ENCODE measurements around the gene OTOR. TPM values are rescaled to one million over a fixed set of nuclear protein-coding genes. Genes with fewer than 3 reads are reported as not detected.

Gene OTOR
- total RNA-seq, 1 donor from 2014 or later, result not detected

DNA sequence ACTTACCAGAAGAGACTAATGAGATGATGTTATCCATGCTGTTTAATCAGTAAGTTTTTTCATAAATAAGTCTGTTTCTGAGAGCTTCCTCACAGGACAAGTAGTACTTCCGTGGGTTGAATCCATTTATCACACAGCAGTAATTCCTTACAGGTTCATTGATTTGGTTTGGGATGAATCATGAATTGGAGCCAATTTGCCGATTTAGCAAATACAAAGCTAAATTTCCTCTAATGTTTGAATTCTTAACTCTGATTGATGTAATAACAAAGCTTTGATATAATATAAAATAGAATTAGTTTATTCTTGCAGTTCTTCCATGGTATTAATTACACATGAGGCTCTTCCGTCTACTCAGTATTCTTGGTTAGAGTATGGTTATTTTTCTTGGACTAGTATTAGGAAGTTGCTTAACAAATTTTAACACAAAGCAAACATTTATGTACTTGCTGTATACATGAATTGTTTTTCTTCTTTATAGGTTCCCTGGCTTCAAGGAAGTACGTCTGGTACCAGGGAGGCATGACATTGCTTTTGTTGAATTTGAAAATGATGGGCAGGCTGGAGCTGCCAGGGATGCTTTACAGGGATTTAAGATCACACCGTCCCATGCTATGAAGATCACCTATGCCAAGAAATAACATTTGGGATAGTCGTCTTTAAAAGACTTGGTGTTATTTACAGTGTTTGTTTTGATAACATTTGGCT, 7.6 kb upstream of the OTOR start:
- DNase-seq (ENCODE audit: low read depth), result no peak
- TF ChIP-seq CTCF (IDR thresholded peaks at IDR 0.05; ENCODE audit: insufficient read depth, low read length, poor library complexity, severe bottlenecking), result no peak
- Histone ChIP-seq H3K27me3 (ENCODE audit: control insufficient read depth, insufficient read depth, low read length) (no peaks in the 10 kb centered on the region), H3K4me3 (ENCODE audit: low read depth, low read length) (no peak overlapping the region), H3K36me3 (ENCODE audit: control insufficient read depth, insufficient read depth, low read length) (no peaks in the 10 kb centered on the region)

DNA sequence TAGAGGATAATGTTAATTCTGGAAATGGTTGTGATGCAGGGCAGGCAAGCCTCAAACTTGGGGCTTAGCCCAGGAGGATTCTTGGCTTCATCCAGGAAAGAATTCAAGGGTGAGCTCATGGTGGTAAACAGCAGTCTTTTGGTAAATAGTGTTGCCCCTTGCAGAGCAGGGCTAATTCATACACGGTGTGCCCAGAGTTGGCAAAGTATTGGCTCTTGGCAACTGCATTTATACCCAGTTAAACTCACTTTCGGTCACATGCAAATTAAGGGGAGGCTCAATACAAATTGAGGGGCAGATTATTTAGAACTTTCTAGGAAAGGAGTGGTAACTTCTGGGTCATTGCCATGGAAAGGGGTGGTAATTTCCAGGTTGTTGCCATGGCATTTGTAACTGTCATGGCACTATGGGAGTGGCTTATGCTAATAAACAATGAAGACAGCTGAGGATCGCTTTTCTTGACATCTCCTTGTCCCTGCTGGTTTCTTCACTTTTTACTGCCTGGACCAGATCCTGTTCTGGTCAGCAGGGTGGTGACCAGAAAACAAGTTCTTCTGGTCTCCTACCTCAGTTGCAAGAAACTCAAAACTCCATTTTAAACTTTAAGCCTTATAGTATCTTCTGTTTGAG, 3.9 kb upstream of the OTOR start:
- no peaks in the 10 kb centered on the region for H3K27me3 ChIP-seq (ENCODE audit: control insufficient read depth, insufficient read depth, low read length)
- TF ChIP-seq CTCF (IDR thresholded peaks at IDR 0.05; ENCODE audit: insufficient read depth, low read length, poor library complexity, severe bottlenecking), result no peak
- H3K4me3 ChIP-seq (ENCODE audit: low read depth, low read length), result no peak overlapping the region
- no peaks in the 10 kb centered on the region for H3K36me3 ChIP-seq (ENCODE audit: control insufficient read depth, insufficient read depth, low read length)
- no peak for DNase-seq (ENCODE audit: low read depth)

DNA sequence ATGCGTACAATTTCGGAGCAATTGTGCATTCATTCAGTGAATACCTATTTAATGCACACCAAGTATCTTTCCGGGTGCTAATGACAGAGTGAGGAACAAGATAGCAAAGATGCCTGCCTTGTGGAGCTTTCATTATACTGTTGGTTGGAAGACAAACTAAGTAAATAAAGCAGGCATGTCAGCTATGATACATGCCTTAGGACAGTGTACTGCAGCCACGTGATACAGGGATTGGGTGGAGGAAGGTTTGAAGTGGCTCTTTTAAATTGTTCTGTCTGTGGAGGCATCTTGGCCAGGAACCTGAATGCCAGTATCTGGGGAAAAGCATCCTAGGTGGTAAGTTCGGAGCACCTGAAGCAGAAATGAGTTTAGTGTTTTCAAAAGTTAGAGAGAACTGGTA, 3.0 kb upstream of the OTOR start:
- DNase-seq (ENCODE audit: low read depth), result no peak
- Histone ChIP-seq H3K36me3 (ENCODE audit: control insufficient read depth, insufficient read depth, low read length) (no peaks in the 10 kb centered on the region), H3K4me3 (ENCODE audit: low read depth, low read length) (no peak overlapping the region), H3K27me3 (ENCODE audit: control insufficient read depth, insufficient read depth, low read length) (no peaks in the 10 kb centered on the region)
- TF ChIP-seq CTCF (IDR thresholded peaks at IDR 0.05; ENCODE audit: insufficient read depth, low read length, poor library complexity, severe bottlenecking), result no peak

DNA sequence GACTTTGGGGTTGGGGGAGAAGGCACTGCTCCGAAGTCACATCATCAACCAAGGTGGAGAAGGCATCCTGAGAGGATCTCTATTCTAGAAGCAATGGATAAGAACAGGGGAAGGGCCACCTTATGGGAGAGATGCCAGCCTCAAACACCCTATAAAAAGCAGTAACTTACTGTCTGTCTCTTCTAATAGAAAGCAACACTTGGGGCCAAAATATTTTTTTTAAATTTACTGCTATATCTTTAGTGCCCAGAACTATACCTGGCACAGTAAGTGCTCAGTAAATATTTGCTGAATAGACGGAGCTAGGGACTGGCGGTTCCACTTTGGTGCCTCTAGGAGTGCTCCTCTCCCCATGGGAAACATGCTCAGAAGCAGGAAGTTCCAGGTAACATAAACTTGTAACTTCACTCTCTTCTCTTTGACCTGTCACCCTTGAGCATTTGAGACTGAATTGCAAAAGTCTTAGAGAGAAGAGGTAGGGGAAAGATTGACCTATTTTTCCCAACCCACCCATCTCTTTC, 807 bp upstream of the OTOR start:
- Histone ChIP-seq H3K36me3 (ENCODE audit: control insufficient read depth, insufficient read depth, low read length) (no peaks in the 10 kb centered on the region), H3K27me3 (ENCODE audit: control insufficient read depth, insufficient read depth, low read length) (no peaks in the 10 kb centered on the region), H3K4me3 (ENCODE audit: low read depth, low read length) (no peak overlapping the region)
- no peak for DNase-seq (ENCODE audit: low read depth)
- no peak for TF ChIP-seq CTCF (IDR thresholded peaks at IDR 0.05; ENCODE audit: insufficient read depth, low read length, poor library complexity, severe bottlenecking)

- Histone ChIP-seq H3K27me3 (ENCODE audit: control insufficient read depth, insufficient read depth, low read length) (no peaks in the 10 kb centered on the region), H3K4me3 (ENCODE audit: low read depth, low read length) (no peak overlapping the region), H3K36me3 (ENCODE audit: control insufficient read depth, insufficient read depth, low read length) (no peaks in the 10 kb centered on the region)
- no peak for DNase-seq (ENCODE audit: low read depth)
- peak; percentile 7 for TF ChIP-seq CTCF (IDR thresholded peaks at IDR 0.05; ENCODE audit: insufficient read depth, low read length, poor library complexity, severe bottlenecking)
Observed at GRCh38 chr20:16749573-16749972, 1.4 kb downstream of the OTOR start.

All from kidney epithelial cell (primary cell).